ENCODE results near the gene DEPP1. TPM values are rescaled to one million over a fixed set of nuclear protein-coding genes. Genes with fewer than 3 reads are reported as not detected.

The DEPP1 gene
- total and polyA plus RNA-seq, 2 of the 13 experiments (the other 11 are each of a cell fraction or from before 2014, with no cell fraction given) = 14.8 to 270 TPM

DNA sequence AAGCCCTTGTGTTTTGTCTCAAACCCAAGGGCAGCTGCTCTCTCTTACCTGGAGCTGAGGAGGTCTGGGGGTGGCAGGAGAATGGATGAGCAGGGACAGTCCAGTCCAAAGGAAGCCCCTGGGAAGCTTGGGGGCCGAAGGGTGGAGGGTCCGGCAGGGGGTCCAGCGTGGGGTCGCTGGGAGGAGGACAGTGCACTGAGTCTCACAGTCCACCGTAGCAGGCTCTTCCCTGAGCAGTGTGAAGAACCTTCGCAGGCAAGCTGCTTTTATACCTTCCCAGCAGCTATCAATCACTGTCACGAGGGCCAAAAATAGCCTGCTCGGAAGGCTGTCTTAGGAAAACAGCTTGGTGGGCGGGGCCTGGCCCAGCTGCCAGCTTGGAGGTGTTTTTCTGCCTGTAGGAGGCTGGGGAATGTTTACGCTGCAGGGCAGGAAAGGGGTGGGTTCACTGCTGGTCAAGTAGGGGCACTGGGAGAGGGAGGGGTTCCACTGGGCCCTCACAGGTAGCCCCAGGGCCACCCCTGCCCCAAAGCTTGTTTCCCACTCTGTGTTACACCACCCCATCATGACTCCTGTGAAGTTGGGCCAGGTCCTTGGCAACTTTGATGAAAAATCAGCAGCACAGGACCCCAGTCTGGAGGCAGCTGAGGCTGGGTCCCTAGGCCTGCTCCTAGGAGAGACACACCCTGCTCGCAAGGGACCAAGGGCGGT, at the start of gene DEPP1 (continued):
- peak; percentile 96 for TF ChIP-seq ZSCAN9 (CRISPR knock-in tag; IDR thresholded peaks at IDR 0.05; ENCODE audit: borderline replicate concordance)
- TF ChIP-seq ZNF136 (CRISPR knock-in tag; IDR thresholded peaks at IDR 0.05; ENCODE audit: low read depth) = 0 out of 2 replicates have a peak, but pooled peaks have one; percentile 94
- 0 out of 2 replicates have a peak, but pooled peaks have one; percentile 90 for TF ChIP-seq ZNF552 (CRISPR knock-in tag; IDR thresholded peaks at IDR 0.05; ENCODE audit: borderline replicate concordance)
- peak; percentile 44 for TF ChIP-seq ZNF652 (CRISPR knock-in tag; IDR thresholded peaks at IDR 0.05; ENCODE audit: borderline replicate concordance, low read depth)
- TF ChIP-seq TSC22D2 (CRISPR knock-in tag; IDR thresholded peaks at IDR 0.05; ENCODE audit: borderline replicate concordance) = peak; percentile 80; the same call in 1 of the 2 replicates
- TF ChIP-seq HNRNPL (IDR thresholded peaks at IDR 0.05; ENCODE audit: low read depth, low read length) = peak; percentile 75; the same call in 1 of the 2 replicates
- peak; percentile 75; the same call in 1 of the 2 replicates for TF ChIP-seq ZNF615 (CRISPR knock-in tag; IDR thresholded peaks at IDR 0.05; ENCODE audit: borderline replicate concordance)
- no peak; the same call in 1 of the 2 replicates for TF ChIP-seq MYC (CRISPR knock-in tag; IDR thresholded peaks at IDR 0.05; ENCODE audit: borderline replicate concordance)
- TF ChIP-seq, protein P1, sequence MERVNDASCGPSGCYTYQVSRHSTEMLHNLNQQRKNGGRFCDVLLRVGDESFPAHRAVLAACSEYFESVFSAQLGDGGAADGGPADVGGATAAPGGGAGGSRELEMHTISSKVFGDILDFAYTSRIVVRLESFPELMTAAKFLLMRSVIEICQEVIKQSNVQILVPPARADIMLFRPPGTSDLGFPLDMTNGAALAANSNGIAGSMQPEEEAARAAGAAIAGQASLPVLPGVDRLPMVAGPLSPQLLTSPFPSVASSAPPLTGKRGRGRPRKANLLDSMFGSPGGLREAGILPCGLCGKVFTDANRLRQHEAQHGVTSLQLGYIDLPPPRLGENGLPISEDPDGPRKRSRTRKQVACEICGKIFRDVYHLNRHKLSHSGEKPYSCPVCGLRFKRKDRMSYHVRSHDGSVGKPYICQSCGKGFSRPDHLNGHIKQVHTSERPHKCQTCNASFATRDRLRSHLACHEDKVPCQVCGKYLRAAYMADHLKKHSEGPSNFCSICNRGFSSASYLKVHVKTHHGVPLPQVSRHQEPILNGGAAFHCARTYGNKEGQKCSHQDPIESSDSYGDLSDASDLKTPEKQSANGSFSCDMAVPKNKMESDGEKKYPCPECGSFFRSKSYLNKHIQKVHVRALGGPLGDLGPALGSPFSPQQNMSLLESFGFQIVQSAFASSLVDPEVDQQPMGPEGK (CRISPR knock-in tag; IDR thresholded peaks at IDR 0.05) = peak; percentile 90
- no peak for TF ChIP-seq ZNF256 (CRISPR knock-in tag; conservative IDR thresholded peaks at IDR 0.05)
- peak; percentile 85 for TF ChIP-seq MED8 (CRISPR knock-in tag; IDR thresholded peaks at IDR 0.05; ENCODE audit: insufficient replicate concordance)
- TF ChIP-seq, protein P2, sequence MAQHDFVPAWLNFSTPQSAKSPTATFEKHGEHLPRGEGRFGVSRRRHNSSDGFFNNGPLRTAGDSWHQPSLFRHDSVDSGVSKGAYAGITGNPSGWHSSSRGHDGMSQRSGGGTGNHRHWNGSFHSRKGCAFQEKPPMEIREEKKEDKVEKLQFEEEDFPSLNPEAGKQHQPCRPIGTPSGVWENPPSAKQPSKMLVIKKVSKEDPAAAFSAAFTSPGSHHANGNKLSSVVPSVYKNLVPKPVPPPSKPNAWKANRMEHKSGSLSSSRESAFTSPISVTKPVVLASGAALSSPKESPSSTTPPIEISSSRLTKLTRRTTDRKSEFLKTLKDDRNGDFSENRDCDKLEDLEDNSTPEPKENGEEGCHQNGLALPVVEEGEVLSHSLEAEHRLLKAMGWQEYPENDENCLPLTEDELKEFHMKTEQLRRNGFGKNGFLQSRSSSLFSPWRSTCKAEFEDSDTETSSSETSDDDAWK (CRISPR knock-in tag; IDR thresholded peaks at IDR 0.05) = no peak
- TF ChIP-seq, protein P3, sequence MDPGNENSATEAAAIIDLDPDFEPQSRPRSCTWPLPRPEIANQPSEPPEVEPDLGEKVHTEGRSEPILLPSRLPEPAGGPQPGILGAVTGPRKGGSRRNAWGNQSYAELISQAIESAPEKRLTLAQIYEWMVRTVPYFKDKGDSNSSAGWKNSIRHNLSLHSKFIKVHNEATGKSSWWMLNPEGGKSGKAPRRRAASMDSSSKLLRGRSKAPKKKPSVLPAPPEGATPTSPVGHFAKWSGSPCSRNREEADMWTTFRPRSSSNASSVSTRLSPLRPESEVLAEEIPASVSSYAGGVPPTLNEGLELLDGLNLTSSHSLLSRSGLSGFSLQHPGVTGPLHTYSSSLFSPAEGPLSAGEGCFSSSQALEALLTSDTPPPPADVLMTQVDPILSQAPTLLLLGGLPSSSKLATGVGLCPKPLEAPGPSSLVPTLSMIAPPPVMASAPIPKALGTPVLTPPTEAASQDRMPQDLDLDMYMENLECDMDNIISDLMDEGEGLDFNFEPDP (CRISPR knock-in tag; conservative IDR thresholded peaks at IDR 0.05) = no peak
- TF ChIP-seq NR2F2 (IDR thresholded peaks at IDR 0.05; ENCODE audit: borderline replicate concordance, low read depth) = peak; percentile 56; the same call in 1 of the 2 replicates
- peak; percentile 78; the same call in 1 of the 2 replicates for TF ChIP-seq ZNF572 (CRISPR knock-in tag; IDR thresholded peaks at IDR 0.05)
- TF ChIP-seq FOXP1 (IDR thresholded peaks at IDR 0.05) = no peak
- TF ChIP-seq FOXP1 (CRISPR knock-in tag; IDR thresholded peaks at IDR 0.05) = peak; percentile 91
- TF ChIP-seq KDM1A (CRISPR knock-in tag; IDR thresholded peaks at IDR 0.05) = no peak
- no peak for TF ChIP-seq PCBP2 (optimal IDR thresholded peaks at IDR 0.05; ENCODE audit: low read depth, low read length, poor library complexity, severe bottlenecking)
- peak; percentile 90; the same call in 1 of the 2 replicates for TF ChIP-seq SRY (CRISPR knock-in tag; IDR thresholded peaks at IDR 0.05)
- TF ChIP-seq TAF15 (IDR thresholded peaks at IDR 0.05; ENCODE audit: low read depth, low read length, poor library complexity, severe bottlenecking) = no peak
- TF ChIP-seq, protein P4, sequence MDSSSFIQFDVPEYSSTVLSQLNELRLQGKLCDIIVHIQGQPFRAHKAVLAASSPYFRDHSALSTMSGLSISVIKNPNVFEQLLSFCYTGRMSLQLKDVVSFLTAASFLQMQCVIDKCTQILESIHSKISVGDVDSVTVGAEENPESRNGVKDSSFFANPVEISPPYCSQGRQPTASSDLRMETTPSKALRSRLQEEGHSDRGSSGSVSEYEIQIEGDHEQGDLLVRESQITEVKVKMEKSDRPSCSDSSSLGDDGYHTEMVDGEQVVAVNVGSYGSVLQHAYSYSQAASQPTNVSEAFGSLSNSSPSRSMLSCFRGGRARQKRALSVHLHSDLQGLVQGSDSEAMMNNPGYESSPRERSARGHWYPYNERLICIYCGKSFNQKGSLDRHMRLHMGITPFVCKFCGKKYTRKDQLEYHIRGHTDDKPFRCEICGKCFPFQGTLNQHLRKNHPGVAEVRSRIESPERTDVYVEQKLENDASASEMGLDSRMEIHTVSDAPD (CRISPR knock-in tag; IDR thresholded peaks at IDR 0.05) = no peak
- TF ChIP-seq, protein P5, sequence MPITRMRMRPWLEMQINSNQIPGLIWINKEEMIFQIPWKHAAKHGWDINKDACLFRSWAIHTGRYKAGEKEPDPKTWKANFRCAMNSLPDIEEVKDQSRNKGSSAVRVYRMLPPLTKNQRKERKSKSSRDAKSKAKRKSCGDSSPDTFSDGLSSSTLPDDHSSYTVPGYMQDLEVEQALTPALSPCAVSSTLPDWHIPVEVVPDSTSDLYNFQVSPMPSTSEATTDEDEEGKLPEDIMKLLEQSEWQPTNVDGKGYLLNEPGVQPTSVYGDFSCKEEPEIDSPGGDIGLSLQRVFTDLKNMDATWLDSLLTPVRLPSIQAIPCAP (CRISPR knock-in tag; IDR thresholded peaks at IDR 0.05; ENCODE audit: low read depth) = no peak
